Activated CD8-positive, alpha-beta memory T cell treated with anti-CD3 and anti-CD28 coated beads for 1 hour (primary cell): ENCODE results near the gene ARFGAP1.
"Not testable (repeated sequence)": the region's sequence is repeated elsewhere in the genome, so short reads cannot be mapped to it uniquely, and the experiment has no call there.

Experiments used
- DNase-seq, 2 donors: peaks; one replicate each; pipeline ENCODE4 v3.0.0-alpha.2; 2020; ENCODE audit warnings: low read depth in 1 of 2; ENCODE audit errors: extremely low read depth in 1 of 2

Gene ARFGAP1

DNA sequence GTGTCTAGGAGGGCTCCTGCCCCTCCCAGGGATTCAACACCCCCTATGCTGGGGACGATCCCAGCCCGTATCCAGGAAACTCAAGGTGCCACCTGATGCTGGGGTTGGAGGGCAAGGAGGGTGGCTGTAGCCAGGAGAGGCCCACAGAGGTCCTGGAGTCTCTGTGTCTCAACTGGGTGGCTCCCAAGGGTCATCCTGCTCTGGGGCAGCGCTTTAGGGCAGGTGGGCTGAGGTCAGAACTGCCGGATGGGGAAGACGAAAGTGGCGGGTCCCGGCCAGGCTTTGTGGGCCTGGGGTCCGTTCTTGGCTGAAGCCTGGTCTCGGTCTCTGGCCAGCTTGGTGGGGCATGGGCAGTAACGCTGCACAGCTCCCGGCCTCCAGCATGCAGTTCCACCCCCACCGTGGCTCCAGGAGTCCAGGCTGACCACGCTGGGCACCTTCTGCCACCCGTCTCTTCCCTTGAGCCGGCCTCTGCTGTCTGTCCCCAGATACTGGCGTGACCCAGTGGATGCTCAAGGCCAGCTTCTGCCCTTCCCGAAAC is 17.6 kb downstream of the ARFGAP1 start:
- DNase-seq: no peak

DNA sequence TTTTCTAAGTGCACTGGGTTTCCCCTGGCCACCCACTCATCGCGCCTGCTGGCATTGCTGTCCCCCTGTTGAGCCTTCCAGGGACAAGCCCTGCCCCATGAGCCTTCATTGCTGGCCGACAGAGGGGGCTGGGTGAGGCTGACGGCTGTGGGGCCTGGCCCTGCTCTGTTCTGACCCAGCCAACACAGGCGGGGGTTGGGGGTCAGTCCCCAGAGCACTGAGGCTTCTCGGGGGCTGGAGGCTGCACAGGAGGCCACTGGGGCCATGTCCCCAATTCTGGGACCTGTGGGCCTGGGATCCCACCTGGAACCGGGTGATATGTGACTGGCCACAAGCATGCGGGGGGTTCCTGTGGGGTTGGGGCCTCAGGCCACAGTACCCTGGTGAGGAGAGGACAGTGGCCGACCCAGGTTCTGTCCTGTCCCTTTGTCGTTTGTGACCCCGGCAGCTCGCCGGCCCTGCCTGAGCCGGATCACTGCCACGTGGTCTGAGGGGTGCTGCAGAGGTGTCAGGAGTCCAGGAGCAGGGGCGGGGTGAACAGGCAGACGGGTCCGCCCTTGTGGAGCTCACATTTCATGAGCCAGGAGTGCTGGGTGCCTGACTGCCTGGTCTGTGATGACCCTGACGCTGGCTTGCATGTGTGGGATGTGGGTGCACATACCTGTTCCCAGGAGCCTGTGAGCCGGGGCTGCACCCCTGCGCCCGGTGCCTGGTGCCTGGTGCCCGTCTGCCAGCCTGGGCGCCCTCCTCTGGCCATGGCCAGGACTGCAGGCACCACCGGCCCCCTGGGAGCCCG is 18.3 kb downstream of the ARFGAP1 start:
- DNase-seq: peak in 1 of 2 donors; percentile 44

DNA sequence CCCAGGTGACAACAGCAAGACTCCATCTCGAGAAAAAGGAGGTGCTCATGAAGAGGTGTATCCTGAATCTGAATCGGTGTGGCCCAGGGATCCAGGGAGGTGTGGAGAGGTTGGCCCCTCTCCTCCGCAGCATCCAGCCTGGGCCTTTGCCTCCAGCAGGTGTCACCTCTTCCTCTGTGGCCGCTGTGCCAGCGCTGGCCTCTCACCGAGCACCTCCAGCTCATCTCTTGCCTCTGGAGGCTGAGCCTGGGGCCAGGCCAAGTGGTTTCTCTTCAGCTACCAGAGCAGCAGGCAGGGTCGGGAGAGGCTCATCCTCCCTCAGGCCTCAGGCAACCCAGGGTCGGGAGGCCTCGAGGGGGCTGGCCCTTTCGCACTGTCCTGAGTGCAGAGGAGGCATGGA is 19.2 kb downstream of the ARFGAP1 start:
- DNase-seq: no peak

DNA sequence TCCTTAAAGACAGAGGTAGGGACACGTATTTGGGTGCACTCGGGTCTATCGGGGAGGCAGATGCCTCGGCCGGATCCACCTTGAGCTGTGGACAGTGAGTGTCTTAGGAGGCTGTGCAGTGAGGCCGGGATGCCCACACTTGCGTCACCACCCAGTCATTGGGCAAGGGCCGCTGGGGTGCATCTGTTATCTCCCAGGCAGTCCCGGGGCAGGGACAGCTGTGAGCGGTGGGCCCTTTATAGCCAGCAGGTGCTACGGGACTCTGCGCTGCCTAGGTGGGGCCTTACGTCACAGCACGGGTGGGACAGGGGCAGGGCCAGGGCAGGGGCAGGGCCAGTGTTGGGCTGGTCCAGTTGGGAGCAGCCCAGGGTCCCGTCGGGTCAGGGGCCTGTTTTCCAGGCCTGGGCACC is 19.7 kb downstream of the ARFGAP1 start:
- DNase-seq: no peak

DNA sequence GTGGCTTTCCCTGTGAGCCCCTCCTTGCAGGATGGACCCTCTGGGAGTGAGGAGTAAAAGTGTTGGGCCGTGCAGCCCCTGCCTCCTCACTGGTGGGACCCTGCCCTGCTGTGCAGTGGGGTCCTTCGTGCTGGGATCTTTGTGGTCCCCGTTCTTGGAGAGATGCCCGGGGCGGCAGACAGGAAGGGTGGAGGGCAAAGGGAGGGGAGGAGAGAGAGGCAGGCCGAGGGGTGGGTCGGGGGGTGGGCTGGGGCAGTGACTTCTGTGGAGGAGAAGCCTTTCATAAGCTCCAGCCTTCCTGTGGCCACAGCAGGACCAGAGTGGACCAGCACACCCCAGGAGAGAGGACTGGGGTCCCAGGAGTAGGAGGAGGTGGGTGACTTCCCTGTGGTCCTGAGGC is 20.3 kb downstream of the ARFGAP1 start, which contains the start of gene COL20A1:
COL20A1 (plus strand) TSS at position 283 of the 400 bp plus-strand sequence. CDS start 1,922 bp downstream, outside the sequence.
- DNase-seq: no peak

DNA sequence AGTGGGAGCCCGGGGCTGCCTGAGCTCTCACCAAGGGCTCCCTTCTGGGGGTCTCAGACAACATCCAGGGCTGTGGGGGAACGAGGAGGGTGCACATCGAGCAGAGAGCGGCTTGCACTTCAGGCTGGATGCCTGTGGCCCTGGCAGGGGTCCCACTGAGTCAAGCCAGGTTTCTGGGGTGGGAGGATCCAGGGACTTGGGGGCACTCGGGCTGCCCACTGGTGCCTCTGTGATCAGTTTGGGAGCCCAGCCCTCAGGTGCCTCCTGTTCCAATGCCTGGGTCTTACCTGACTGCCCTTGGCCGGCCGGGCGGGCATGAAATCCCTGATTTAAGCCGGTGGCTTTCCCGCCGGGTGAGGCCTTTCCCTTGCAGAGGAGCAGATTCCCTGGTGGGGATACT is 20.8 kb downstream of the ARFGAP1 start:
- DNase-seq: no peak

DNA sequence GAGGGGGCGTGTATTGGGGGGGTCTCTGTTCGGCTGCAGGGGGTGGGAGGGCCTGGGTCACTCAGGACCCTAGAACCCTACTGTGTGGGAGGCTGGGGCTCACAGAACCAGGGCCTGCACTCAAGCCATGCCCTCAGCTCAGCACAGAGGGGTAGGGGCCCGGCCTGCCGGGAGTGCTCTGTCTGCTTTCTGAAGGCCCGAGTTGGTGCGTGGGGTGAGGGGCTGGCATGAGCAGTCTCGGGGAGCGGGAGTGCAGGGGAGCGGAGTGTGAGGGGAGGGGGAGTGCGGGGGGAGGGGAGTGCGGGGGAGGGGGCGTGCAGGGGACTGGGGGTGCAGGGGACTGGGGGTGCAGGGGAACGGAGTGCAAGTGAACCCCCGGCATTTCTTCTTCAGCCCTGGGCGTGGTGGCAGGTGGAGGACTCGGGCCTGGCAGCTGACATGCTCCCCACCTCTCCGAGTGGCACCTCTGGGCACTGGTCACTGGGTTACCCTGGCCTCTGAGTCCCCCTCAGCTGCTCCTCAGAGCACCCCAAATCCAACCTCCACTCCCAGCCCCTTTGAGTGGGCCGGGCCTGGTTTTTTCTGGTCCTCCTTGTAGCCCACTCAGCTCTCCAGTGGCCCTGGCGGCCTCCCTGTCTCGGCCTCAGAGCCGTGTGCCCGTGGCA is 21.4 kb downstream of the ARFGAP1 start:
- DNase-seq: no peak

DNA sequence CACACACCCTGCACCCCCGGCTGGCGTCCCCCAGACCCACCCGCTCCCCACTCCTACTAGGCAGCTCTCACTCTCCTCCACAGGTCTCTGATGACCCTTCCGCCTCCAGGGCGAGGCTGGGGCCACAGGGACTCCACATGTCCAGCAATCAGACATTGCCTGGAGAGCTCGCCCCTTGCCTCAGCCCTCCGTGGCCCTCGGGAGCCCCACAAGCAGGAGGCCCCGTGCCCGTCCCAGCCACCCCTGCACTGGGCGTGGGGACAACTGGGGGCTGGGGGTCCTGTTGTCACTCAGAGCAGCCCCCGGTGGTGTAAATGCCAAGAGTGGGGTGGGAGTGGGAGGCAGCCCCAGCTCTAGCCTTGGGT is 21.9 kb downstream of the ARFGAP1 start:
- DNase-seq: no peak

DNA sequence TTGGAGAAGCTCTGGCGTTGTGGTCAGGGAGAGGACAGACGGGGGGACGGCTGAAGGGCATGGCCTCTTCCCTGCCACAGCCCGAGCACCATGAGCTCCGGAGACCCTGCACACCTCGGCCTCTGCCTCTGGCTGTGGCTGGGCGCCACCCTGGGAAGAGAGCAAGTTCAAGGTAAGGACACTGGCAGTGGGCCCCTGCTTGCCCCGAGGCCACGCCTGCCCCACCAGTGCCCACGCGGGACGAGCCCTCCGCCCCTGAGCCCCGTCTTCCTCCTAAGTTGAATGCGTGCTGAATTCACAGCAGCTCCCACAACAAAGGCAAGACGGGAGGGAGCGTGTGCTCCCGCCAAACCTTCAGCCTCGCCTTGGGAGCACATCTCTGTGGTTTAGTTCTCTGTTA is 22.4 kb downstream of the ARFGAP1 start:
- DNase-seq: no peak

DNA sequence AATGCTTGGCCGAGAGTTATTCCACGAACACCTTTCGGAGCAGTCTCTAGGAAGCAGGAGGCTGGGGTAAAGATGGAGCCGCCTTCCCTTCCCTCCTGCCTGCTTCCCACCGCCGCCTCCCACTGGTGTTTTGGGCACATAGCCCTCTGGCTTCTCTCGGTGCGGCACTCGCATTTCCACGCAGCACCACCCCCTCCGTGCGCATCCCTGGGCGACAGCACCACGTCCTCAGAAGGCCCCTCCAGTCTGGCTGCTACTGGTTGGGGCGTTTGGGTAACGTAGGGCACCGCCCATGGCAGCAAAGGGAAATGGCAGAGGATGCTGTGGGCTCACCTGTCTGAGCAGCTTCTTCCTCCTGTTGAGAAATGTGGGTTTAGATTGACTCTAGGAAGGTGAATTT is 22.8 kb downstream of the ARFGAP1 start:
- DNase-seq: no peak

DNA sequence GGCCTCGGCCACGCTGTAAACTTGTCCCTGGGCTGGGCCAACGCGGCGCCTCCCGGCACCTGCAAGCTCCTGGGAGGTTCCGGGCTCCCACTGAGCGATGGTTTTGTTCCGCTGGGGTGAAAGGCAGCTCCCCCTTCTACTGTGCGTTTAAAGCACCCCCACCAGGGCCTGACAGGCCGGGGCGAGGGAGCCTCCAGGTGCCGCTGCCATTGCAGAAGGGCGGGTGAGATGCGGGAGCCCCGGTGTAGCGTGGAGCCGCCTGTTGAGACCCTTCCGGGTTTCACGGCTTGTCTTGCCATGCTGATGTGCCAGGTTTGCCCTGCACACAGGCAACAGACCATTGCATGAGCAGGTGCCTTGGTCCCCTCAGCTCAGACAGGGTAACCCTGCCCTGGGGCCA is 23.2 kb downstream of the ARFGAP1 start:
- no peak for DNase-seq

DNA sequence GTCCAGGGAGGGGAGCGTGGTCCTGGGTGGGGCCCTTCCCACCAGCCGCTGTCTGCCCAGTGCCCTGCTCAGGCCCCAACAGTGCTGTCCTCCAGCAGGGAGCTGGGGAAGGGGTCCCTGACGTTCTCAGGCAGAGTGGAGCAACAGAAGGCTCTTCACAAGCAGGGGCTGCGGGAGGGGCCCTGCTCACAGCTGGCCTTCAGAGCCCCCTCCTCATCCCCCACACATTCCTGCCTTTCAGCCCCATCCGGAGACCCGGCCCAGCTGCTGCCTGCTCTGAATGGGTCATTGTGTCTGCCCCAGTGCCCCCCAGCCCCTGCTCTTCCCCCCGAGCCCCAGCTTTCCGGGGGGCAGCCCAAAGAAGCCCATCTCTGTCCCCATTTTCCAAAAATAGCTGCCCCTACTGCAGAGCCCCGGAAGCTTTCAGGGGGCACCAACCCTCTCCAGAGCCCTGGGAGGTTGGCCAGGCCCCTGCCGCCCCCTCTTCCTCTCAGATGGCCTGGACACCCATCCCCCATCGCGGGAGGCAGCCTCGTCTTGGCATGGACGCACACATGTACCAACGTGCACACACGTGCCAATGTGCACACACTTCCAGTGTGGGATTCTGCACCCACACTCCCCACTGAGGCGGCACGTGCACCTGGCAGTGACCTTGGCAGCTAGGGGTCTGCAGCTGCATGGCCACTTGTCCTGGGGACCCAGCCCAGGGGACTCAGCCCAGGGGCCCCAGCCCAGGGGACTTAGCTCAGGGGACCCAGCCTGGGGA is 24.1 kb downstream of the ARFGAP1 start:
- DNase-seq: no peak

DNA sequence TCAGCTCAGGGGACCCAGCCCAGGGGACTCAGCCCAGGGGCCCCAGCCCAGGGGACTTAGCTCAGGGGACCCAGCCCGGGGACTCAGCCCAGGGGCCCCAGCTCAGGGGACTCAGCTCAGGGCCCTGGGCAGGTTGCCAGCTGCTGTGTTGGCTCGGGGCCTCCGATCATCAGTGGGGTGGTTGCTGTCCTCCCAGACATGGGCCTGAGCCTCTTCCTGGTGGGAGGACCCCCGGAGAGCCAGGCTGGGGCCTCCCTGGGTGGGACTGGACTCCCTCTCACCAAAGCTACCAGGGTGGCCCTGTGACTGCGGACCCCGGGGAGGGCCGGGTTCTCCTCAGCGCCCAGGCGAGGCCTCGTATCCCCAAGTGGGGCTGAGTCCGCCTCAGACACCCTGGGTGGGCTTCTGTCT is 24.8 kb downstream of the ARFGAP1 start:
- DNase-seq: no peak

DNA sequence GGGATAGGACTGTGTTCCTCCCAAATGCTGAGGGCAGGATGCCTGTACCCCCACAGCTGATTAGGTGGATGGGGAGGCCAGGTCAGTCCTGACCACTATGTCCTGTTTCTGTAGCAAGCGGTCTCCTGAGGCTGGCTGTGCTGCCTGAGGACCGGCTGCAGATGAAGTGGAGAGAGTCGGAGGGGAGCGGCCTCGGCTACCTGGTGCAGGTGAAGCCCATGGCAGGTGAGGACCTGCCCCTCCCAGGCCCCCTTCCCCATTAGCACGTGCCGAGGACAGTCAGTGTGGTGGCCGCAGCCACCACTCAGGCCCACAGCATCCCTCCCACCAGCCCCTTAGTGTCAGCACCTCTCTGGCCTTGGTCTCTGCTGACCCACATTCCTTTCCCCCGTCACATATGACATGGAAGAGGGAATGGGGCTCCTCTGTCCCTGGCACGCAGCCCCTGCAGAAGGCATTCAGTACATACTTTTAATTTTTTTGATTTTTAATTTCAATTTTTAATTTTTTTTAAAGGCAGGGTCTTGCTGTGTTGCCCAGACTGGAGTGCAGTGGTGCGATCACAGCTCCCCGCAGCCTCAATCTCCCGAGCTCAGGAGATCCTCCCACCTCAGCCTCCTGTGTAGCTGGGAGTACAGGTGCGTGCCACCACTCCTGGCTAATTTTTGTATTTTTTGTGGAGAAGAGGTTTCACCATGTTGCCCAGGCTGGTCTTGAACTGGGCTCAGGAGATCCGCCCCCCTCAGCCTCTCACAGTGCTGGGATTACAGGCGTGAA is 25.4 kb downstream of the ARFGAP1 start:
- DNase-seq: no peak

DNA sequence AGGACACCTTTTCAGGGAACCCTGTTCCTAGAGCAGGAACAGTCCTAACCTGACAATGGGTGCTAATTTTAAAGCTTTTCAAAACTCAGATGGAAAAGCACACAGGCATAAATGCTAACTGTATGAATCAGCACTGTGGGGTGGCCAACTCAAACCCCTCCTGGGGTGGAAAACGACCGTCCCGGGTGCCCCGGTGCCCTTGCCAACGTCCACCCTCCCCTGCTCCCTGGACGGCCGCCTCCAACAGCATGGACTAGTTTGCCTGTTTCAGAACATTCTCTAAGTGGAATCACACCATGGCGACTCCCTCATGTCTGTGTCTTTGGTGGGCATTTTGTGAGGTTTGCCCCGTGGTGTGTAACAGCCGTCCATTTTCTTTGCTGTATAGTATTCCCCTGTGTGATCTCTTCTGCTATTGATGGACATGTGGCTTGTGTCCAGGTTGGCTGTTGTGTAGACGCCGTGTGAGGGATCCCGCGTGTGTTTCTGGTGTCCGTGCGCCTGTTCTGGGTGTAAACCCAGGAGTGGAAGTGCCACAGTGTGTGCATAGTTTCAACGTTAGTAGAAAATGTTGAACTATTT is 26.2 kb downstream of the ARFGAP1 start:
- DNase-seq: no peak

DNA sequence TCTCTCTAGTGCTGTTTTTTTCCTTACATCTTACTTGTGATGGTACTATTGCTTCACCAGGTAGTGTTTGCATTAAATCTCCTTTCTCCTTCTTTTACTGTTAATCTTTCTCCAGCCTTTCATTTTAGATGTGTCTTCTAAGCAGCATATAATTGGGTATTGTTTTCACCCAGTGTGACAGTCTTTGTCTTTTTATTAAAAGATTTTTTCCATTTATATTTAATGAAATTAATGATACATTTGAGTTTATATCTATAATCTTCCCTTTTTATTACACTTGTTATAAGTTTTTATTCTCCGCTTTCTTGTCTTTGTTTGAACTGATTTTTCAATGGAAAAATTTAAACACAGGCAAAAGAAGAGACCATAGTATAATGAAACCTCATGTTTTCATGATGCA is 29.1 kb downstream of the ARFGAP1 start:
- DNase-seq: no peak

DNA sequence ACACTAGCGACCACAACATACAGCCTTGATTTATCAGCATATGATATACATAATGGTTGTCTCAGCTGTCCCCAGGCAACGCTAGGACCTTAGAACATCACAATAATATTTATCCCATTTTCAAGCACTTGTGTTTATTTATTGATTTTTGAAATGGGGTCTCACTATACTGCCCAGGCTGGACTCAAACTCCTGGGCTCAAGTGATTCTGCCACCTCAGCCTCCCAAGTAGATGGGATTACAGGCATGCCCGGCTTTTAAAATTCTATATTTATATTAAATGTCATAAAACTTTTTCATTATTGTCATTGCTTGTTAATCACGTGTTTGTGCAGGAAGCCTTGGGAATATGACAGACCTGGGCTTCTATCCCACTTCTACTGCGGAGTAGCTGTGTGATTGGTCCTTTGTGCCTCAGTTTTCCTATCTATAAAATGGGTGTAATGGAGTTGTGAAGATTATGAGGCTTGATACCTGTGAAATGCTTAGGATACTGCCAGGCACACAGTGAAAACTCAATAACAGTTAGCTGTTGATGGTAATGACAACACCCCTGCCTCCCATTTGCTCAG is 30.6 kb downstream of the ARFGAP1 start:
- no peak for DNase-seq

DNA sequence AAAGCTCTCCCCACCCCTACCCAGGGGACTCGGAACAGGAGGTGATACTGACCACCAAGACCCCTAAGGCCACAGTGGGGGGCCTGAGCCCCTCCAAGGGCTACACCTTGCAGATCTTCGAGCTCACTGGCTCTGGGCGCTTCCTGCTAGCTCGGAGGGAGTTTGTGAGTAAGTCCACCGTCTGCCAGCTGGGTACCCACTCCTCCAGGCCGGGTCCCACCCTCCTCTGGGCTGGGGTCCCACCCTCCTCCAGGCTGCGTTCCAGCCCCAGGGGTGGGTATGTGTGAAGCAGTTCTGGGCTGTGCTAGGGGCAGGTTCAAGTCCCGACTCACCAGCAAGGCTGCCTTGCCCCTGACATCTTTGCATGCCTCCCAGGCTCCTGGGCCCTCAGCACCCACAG is 32.8 kb downstream of the ARFGAP1 start:
- DNase-seq: no peak

DNA sequence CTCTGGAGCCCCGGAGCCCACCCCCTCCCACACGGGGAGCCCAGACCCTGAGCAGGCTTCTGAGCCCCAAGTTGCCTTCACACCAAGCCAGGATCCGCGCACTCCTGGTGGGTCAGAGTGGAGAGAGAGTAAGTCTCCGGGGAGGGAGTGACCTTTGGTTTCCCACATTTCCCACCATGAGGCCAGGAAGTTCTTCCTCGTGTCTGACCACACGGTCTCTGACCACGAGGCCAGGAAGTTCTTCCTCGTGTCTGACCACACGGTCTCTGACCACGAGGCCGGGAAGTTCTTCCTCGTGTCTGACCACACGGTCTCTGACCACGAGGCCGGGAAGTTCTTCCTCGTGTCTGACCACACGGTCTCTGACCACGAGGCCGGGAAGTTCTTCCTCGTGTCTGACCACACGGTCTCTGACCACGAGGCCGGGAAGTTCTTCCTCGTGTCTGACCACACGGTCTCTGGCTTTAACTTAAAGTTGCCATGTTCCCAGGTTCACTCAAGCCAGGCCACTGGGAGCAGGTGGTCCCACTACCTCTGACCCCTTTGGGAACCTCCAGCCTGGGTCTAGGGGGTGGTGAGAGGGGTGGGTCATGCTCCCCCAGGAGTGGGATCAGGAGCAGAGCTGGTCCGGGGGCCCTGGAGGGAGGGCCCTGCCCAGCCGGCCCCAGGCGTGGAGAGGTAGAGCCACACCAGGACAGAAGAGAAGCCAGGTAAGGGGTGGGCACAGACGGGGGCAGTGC is 33.5 kb downstream of the ARFGAP1 start:
- not testable (repeated sequence) for DNase-seq
